ENCODE results near the gene TSPAN10. TPM values are rescaled to one million over a fixed set of nuclear protein-coding genes. Genes with fewer than 3 reads are reported as not detected.
A peak's percentile ranks its signal among the peaks of the same experiment; 100 is the strongest.

Gene TSPAN10
- total and polyA plus RNA-seq, 4 donors: 0.61 to 4.7 (median 1.1) TPM

DNA sequence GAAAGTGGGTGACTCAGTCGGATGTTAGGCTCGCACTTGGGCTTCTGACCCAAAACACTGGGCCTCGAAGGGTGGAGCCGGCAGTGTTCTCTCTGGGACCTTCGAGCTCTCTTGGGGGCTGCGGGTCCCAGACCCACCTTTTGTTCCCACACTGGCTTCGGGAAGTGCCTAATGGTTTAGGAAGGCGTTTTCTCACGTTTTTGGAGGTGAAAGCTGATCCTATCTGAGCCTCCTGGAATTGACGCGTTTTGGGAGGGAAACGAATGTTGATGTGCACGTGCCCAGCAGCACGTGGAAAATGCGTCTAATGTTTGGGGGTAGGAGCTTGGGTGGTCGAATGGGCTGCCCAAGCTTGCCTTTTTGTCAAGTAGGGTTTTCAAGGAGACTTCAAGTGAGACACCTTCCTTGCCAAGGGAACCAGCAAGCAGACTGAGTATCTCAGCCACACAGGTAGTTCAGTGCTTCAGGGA lies 47.5 kb downstream of the TSPAN10 start:
- Histone ChIP-seq H3K9ac (ENCODE audit: insufficient read depth in 1 of 2, low read length in 2 of 2) (peak overlapping the region; percentile 55 to 63), H3K9me3 (ENCODE audit: control insufficient read depth in 4 of 4, insufficient read depth in 3 of 4, low read length in 3 of 4) (no peaks in the 10 kb centered on the region), H3K27ac (ENCODE audit: low read depth in 1 of 2, low read length in 1 of 2) (peak overlapping the region; percentile 87 to 94), H3K4me1 (ENCODE audit: control insufficient read depth in 5 of 5, insufficient read depth in 5 of 5, low read length in 5 of 5) (peaks cover 0 to 24% (median 5%) of the 10 kb centered on the region in 5 donors), H3K36me3 (ENCODE audit: control insufficient read depth in 4 of 4, insufficient read depth in 4 of 4, low read length in 4 of 4) (peaks cover 2 to 43% (median 13%) of the 10 kb centered on the region in 4 donors), H3K27me3 (ENCODE audit: control insufficient read depth in 3 of 3, insufficient read depth in 3 of 3, low read length in 2 of 3) (no peaks in the 10 kb centered on the region), H3K4me3 (peak overlapping the region; percentile 88)
- no peak for DNase-seq
- TF ChIP-seq, protein P1, sequence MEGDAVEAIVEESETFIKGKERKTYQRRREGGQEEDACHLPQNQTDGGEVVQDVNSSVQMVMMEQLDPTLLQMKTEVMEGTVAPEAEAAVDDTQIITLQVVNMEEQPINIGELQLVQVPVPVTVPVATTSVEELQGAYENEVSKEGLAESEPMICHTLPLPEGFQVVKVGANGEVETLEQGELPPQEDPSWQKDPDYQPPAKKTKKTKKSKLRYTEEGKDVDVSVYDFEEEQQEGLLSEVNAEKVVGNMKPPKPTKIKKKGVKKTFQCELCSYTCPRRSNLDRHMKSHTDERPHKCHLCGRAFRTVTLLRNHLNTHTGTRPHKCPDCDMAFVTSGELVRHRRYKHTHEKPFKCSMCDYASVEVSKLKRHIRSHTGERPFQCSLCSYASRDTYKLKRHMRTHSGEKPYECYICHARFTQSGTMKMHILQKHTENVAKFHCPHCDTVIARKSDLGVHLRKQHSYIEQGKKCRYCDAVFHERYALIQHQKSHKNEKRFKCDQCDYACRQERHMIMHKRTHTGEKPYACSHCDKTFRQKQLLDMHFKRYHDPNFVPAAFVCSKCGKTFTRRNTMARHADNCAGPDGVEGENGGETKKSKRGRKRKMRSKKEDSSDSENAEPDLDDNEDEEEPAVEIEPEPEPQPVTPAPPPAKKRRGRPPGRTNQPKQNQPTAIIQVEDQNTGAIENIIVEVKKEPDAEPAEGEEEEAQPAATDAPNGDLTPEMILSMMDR (IDR thresholded peaks at IDR 0.05; ENCODE audit: control extremely low read depth, extremely low read depth): no peak
- 3% methylated on average over 16 of the region's 16 CpGs for WGBS, 2 donors
- ATAC-seq (ENCODE audit: insufficient read depth, low FRiP score): peak; percentile 48

DNA sequence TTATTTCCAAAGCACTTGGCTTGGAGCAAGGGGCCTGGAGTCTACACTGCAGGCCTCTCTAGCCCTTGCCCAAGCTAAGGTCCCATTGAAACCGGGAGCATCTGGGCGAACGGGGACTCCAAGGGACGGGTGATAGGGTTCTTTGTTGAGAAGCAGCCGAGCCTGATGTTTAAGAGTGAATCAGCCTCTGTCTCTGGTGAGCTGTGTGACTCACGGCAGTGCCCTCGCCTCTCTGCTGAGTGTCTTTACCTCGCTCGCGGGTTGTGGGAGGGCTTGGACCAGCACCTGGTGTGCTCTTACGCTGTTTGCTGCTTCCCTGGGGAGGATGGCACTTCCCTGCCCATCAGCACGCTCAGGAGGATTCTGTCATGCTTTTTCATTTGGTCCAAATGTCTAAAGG lies 48.1 kb downstream of the TSPAN10 start:
- WGBS, 2 donors: 73 to 89% methylated on average over 12 of the region's 12 CpGs
- Histone ChIP-seq H3K4me1 (ENCODE audit: control insufficient read depth in 5 of 5, insufficient read depth in 5 of 5, low read length in 5 of 5) (peaks cover 0 to 24% (median 5%) of the 10 kb centered on the region in 5 donors), H3K36me3 (ENCODE audit: control insufficient read depth in 4 of 4, insufficient read depth in 4 of 4, low read length in 4 of 4) (peaks cover 5 to 48% (median 13%) of the 10 kb centered on the region in 4 donors), H3K4me3 (peak overlapping the region; percentile 88), H3K9me3 (ENCODE audit: control insufficient read depth in 4 of 4, insufficient read depth in 3 of 4, low read length in 3 of 4) (no peaks in the 10 kb centered on the region), H3K27ac (ENCODE audit: low read depth in 1 of 2, low read length in 1 of 2) (no peak overlapping the region), H3K9ac (ENCODE audit: insufficient read depth in 1 of 2, low read length in 2 of 2) (no peak overlapping the region), H3K27me3 (ENCODE audit: control insufficient read depth in 3 of 3, insufficient read depth in 3 of 3, low read length in 2 of 3) (no peaks in the 10 kb centered on the region)
- DNase-seq (no peak), ATAC-seq (ENCODE audit: insufficient read depth, low FRiP score) (no peak)
- TF ChIP-seq, protein P1 (IDR thresholded peaks at IDR 0.05; ENCODE audit: control extremely low read depth, extremely low read depth): no peak

DNA sequence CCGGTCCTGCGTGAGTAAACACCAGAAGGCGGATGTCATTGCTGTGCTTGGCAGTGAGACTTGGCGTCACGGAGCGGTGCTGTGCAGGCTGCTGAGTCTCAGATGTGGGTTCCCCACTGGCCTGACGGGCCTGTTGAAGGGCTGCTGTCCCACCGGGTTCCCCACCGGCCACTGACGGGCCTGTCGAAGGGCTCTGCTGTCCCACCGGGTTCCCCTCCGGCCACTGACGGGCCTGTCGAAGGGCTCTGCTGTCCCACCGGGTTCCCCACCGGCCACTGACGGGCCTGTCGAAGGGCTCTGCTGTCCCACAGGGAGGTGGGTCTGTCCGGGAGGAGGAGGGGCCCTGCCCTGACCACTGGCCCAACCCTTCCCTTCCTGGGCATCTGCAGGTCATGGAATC lies 49.6 kb downstream of the TSPAN10 start:
- peaks cover 0 to 23% (median 5%) of the 10 kb centered on the region in 5 donors for H3K4me1 ChIP-seq (ENCODE audit: control insufficient read depth in 5 of 5, insufficient read depth in 5 of 5, low read length in 5 of 5)
- DNase-seq (no peak), ATAC-seq (ENCODE audit: insufficient read depth, low FRiP score) (no peak)
- no peak overlapping the region for H3K9ac ChIP-seq (ENCODE audit: insufficient read depth in 1 of 2, low read length in 2 of 2)
- H3K27me3 ChIP-seq (ENCODE audit: control insufficient read depth in 3 of 3, insufficient read depth in 3 of 3, low read length in 2 of 3): no peaks in the 10 kb centered on the region
- H3K27ac ChIP-seq (ENCODE audit: low read depth in 1 of 2, low read length in 1 of 2): no peak overlapping the region
- 91 to 95% methylated on average over 20 of the region's 20 CpGs for WGBS, 2 donors
- peaks cover 5 to 55% (median 13%) of the 10 kb centered on the region in 4 donors for H3K36me3 ChIP-seq (ENCODE audit: control insufficient read depth in 4 of 4, insufficient read depth in 4 of 4, low read length in 4 of 4)
- TF ChIP-seq, protein P1 (IDR thresholded peaks at IDR 0.05; ENCODE audit: control extremely low read depth, extremely low read depth): no peak
- no peak overlapping the region for H3K4me3 ChIP-seq
- no peaks in the 10 kb centered on the region for H3K9me3 ChIP-seq (ENCODE audit: control insufficient read depth in 4 of 4, insufficient read depth in 3 of 4, low read length in 3 of 4)
